GM12878 (cell line): ENCODE results near the gene TMED3. TPM values are rescaled to one million over a fixed set of nuclear protein-coding genes. Genes with fewer than 3 reads are reported as not detected.

Source experiments
- ATAC-seq: fragments of 200-7000 bp; cut with Tn5 transposase; 3 replicates; pipeline ENCODE4 v1.9.1; 2020; ENCODE audit warnings: mild to moderate bottlenecking, moderate library complexity
- Bru-seq: library from RNA; stranded (reverse); fragments of 400-500 nt; gene quantifications from one replicate; lab custom pipeline; 2021; lab: Mats Ljungman, UMichigan
- BruChase-seq, 2 experiments: library from RNA; stranded (reverse); fragments of 400-500 nt; gene quantifications; one replicate each; lab custom pipeline; 2021; lab: Mats Ljungman, UMichigan
- BruUV-seq: library from RNA; stranded (reverse); fragments of 400-500 nt; replicated peaks from 2 replicates; lab custom pipeline; 2021; lab: Mats Ljungman, UMichigan
- CTCF ChIA-PET: fragments of 300-600 bp; sonication (Branson Sonifier 250); formaldehyde crosslinking; extraction: SDS; loops from one replicate; lab custom pipeline; 2021; ENCODE audit warnings: inconsistent platforms; lab: Yijun Ruan, JAX
- POLR2A ChIA-PET: fragments of 350-600 bp; formaldehyde crosslinking; extraction: SDS; loops from one replicate; lab custom pipeline; 2021; ENCODE audit warnings: inconsistent platforms; lab: Charles Lee
- RAD21 ChIA-PET: fragments of 300-600 bp; sonication (Branson Sonifier 250); formaldehyde crosslinking; loops from one replicate; lab custom pipeline; 2023; ENCODE audit warnings: antibody characterized with exemption; ENCODE audit not compliant: unreplicated experiment; lab: Charles Lee
- SMC1A ChIA-PET: fragments of 300-600 bp; sonication (Branson Sonifier 250); formaldehyde crosslinking; loops from one replicate; lab custom pipeline; 2023; ENCODE audit not compliant: unreplicated experiment, uncharacterized antibody; lab: Charles Lee
- DNase-seq: peaks from one replicate; pipeline ENCODE4 v3.0.0-alpha.2; 2011; ENCODE audit warnings: low read depth, low spot score
- FAIRE-seq: peaks from 3 replicates; lab custom pipeline; 2011; peaks lifted over from hg19 to GRCh38; lab: Jason Lieb, UNC
- H2AFZ ChIP-seq: 2 replicates; pipeline ENCODE4 v1.6.0; 2011; ENCODE audit warnings: low read depth, low read length, control low read depth; ENCODE audit not compliant: control insufficient read depth
- H3K27ac ChIP-seq: 2 replicates; pipeline ENCODE4 v1.5.1; 2011; ENCODE audit warnings: control low read depth; ENCODE audit not compliant: control insufficient read depth, insufficient read depth
- H3K27me3 ChIP-seq, 2 experiments: replicated peaks in 1 of 2; 2 replicates each; pipeline versions ENCODE4 v1.6.0 to v1.6.1; 2011; ENCODE audit warnings: low read length in 1 of 2; ENCODE audit not compliant: control insufficient read depth in 2 of 2, insufficient read depth in 2 of 2
- H3K36me3 ChIP-seq, 2 experiments: 2 replicates each; pipeline ENCODE4 v1.5.1; 2011; ENCODE audit warnings: low read length in 1 of 2; ENCODE audit not compliant: control insufficient read depth in 2 of 2, insufficient read depth in 2 of 2
- H3K4me1 ChIP-seq: 2 replicates; pipeline ENCODE4 v1.6.1; 2011; ENCODE audit warnings: mild to moderate bottlenecking, low read length, moderate library complexity, mixed read lengths; ENCODE audit not compliant: control insufficient read depth, insufficient read depth
- H3K4me2 ChIP-seq: 2 replicates; pipeline ENCODE4 v1.6.0; 2011; ENCODE audit warnings: control low read depth; ENCODE audit not compliant: control insufficient read depth, insufficient read depth
- H3K4me3 ChIP-seq: fragments of 200-600 bp; sonication (generic); 2 replicates; pipeline ENCODE4 v1.5.1; 2016
- H3K79me2 ChIP-seq: 2 replicates; pipeline ENCODE4 v1.6.0; 2011; ENCODE audit warnings: low read length; ENCODE audit not compliant: control insufficient read depth, insufficient read depth
- H3K9ac ChIP-seq: 2 replicates; pipeline ENCODE4 v1.8.0; 2011; ENCODE audit warnings: low read length, control low read depth, mixed read lengths; ENCODE audit not compliant: control insufficient read depth, insufficient read depth
- H3K9me3 ChIP-seq: replicated peaks from 3 replicates; pipeline ENCODE4 v1.5.1; 2011; ENCODE audit warnings: mild to moderate bottlenecking, low read length; ENCODE audit not compliant: control insufficient read depth, insufficient read depth
- H4K20me1 ChIP-seq: 2 replicates; pipeline ENCODE4 v1.6.0; 2011; ENCODE audit not compliant: control insufficient read depth, insufficient read depth
- FOS ChIP-seq: IDR thresholded peaks from 3 replicates; pipeline ENCODE4 v1.6.1; 2011; ENCODE audit warnings: borderline replicate concordance; ENCODE audit not compliant: insufficient read length; ENCODE audit errors: extremely low read depth
- IRF4 ChIP-seq: IDR thresholded peaks from 2 replicates; pipeline ENCODE4 v1.6.1; 2011; ENCODE audit warnings: low read depth, low read length
- JUND ChIP-seq: IDR thresholded peaks from 2 replicates; pipeline ENCODE4 v1.6.1; 2012; ENCODE audit warnings: low read depth, mild to moderate bottlenecking, low read length, improper control_type of control experiment, moderate library complexity
- SMAD1 ChIP-seq: fragments of 450-650 bp; IDR thresholded peaks from 2 replicates; pipeline ENCODE4 v1.6.1; 2018; ENCODE audit warnings: mild to moderate bottlenecking, low read depth; ENCODE audit not compliant: partially characterized antibody
- SP1 ChIP-seq: IDR thresholded peaks from one replicate; pipeline ENCODE4 v1.6.1; 2011; ENCODE audit warnings: low read depth, low read length
- TAF1 ChIP-seq: IDR thresholded peaks from 2 replicates; pipeline ENCODE4 v1.6.1; 2011; ENCODE audit warnings: mild to moderate bottlenecking, low read depth, low read length, borderline replicate concordance
- WGBS: methylation state at CpG from one replicate; pipeline ENCODE4 v1.1.6; 2016; ENCODE audit warnings: low lambda C conversion rate; ENCODE audit not compliant: insufficient replicate concordance, insufficient coverage; ENCODE audit errors: missing lambda C conversion rate; 5-methylcytosine and 5-hydroxymethylcytosine counted together
- in situ Hi-C: fragments of 300-500 bp; cut with MboI; formaldehyde crosslinking; loops from 9 replicates; pipeline ENCODE4 v1.14.3; 2018; ENCODE audit warnings: mixed read lengths
- intact Hi-C: fragments of 100-400 bp; cut with micrococcal nuclease; formaldehyde crosslinking; loops from one replicate; pipeline ENCODE4 v1.14.2; 2022; ENCODE audit not compliant: unreplicated experiment
- long read RNA-seq, 2 experiments: library from polyadenylated mRNA; unstranded; transcript quantifications; one replicate each; pipeline ENCODE4 v2.0.0, GENCODE V29; 2019 to 2020
- polyA minus RNA-seq, 3 experiments: library from RNA; depleted of rRNA, polyadenylated mRNA; stranded (reverse); fragments of >200 nt; gene quantifications; 2 replicates each; pipeline ENCODE4 v1.2.3, GENCODE V29; 2011
- polyA plus RNA-seq, 11 experiments: library from polyadenylated mRNA; depleted of rRNA in 4 of 11; unstranded in 6 of 11; stranded (reverse) in 5 of 11; fragments of >200 nt; fragmentation: Nextera tagmentation in 4 of 11; fragmentation: Illumina TruSeq in 1 of 11; extraction: Ambion mirVana in 4 of 11; extraction: Trizol in 1 of 11; gene quantifications; 1 replicate in 1 of 11; 2 replicates in 10 of 11; pipeline versions ENCODE4 v1.2.1 to v1.2.3, GENCODE V29; 2011 to 2016; ENCODE audit warnings: inconsistent platforms in 2 of 11, missing spikeins in 2 of 11, low read depth in 1 of 11
- total RNA-seq, 4 experiments: library from RNA; depleted of rRNA in 3 of 4; stranded (reverse); fragments of >200 nt in 3 of 4; fragmentation: Illumina TruSeq in 1 of 4; extraction: Trizol in 1 of 4; gene quantifications; 2 replicates each; pipeline versions ENCODE4 v1.2.1 to v1.2.3, GENCODE V29; 2013 to 2021
- TF ChIP-seq, protein P1 (sequence below): fragments of 450-650 bp; formaldehyde crosslinking; IDR thresholded peaks from 2 replicates; pipeline ENCODE4 v1.4.0; 2022; ENCODE audit warnings: mild to moderate bottlenecking, moderate library complexity

TMED3 gene
- total RNA-seq (2013; cell fraction: nucleolus; rRNA removed) = 69.0 and 75.1 TPM in 2 replicates
- total RNA-seq (2014; rRNA removed) (83.2 and 95.8 TPM in 2 replicates), total RNA-seq (2014; rRNA removed; fragmentation: Illumina TruSeq; extraction: Trizol) (50.7 and 53.8 TPM in 2 replicates), total RNA-seq (2021) (52.6 and 53.2 TPM in 2 replicates), polyA plus RNA-seq (2011; rRNA removed) (66.7 and 94.6 TPM in 2 replicates), polyA plus RNA-seq (2014; fragmentation: Illumina TruSeq; extraction: Trizol) (29.3 and 45.9 TPM in 2 replicates), polyA plus RNA-seq (2014; fragmentation: Nextera tagmentation; extraction: Ambion mirVana) (10 to 100 TPM in 1 of 2 experiments, 1 to 10 TPM in 1; 7.6 to 31.5 TPM), polyA plus RNA-seq (2014; rRNA removed) (78.1 and 81.0 TPM in 2 replicates), polyA plus RNA-seq (2016; fragmentation: Nextera tagmentation; extraction: Ambion mirVana) (10 to 100 TPM; 55.9 to 58.0 TPM), polyA minus RNA-seq (2011; rRNA and poly(A)+ RNA removed) (62.6 and 106 TPM in 2 replicates), Bru-seq, nascent RNA (percentile 61 among the genes with signal in this experiment), BruChase-seq, experiment 1, labeled RNA remaining after a 6-hour chase (percentile 71 among the genes with signal in this experiment), BruChase-seq, experiment 2, labeled RNA remaining after a 2-hour chase (percentile 68 among the genes with signal in this experiment)
- 44.8 TPM for polyA plus RNA-seq (2011; ENCODE audit: low read depth)
- 139 and 147 TPM in 2 replicates for polyA plus RNA-seq (2011; cell fraction: cytosol; rRNA removed)
- polyA plus RNA-seq (2011; cell fraction: nucleus; rRNA removed) = 54.3 and 67.3 TPM in 2 replicates
- 71.4 and 76.4 TPM in 2 replicates for polyA plus RNA-seq (2012)
- polyA minus RNA-seq (2011; cell fraction: cytosol; rRNA and poly(A)+ RNA removed) = 23.1 and 27.8 TPM in 2 replicates
- 38.2 and 54.3 TPM in 2 replicates for polyA minus RNA-seq (2011; cell fraction: nucleus; rRNA and poly(A)+ RNA removed)
- long read RNA-seq, experiment 1, transcript TMED3-201 (3 exons, 1,475 nt) = major isoform, 100 of 104 reads
- long read RNA-seq, experiment 1, partial matches to known transcripts = 2 of 104 reads
- long read RNA-seq, experiment 1, other reads (novel, unspliced or antisense) = 1 of 104 reads
- long read RNA-seq, experiment 2, full-length matches to known transcripts = 143 of 173 reads
- long read RNA-seq, experiment 2, partial matches to known transcripts = 27 of 173 reads
- long read RNA-seq, experiment 2, other reads (novel, unspliced or antisense) = 3 of 173 reads

GRCh38 chr15:79310985-79311900 is at the start of gene TMED3:
Gene TMED3 (plus strand): TSS chr15:79311112. CDS start chr15:79311250, 138 bp downstream.
- BruUV-seq = no TSS peak
- in situ Hi-C loops = no loop called here
- POLR2A ChIA-PET = interaction anchor here (1.0 to 1.3 kb wide), 4 partner anchors 9 to 411 kb away, joined by 3 to 4 read pairs (median 3); no protein-coding TSS in a partner anchor
- RAD21 ChIA-PET = interaction anchor here (1.6 to 2.3 kb wide), 3 partner anchors 22 to 862 kb away, joined by 3 to 7 read pairs (median 7); no protein-coding TSS in a partner anchor
- Histone ChIP-seq H3K27me3 (peaks cover 0 to 3% of the 10 kb centered on the region in 2 experiments; a peak in 2 of 4 replicates), H2AFZ (peak within 1 kb of the TSS; percentile 82), H3K4me1 (peaks cover 18% of the 10 kb centered on the region), H4K20me1 (peaks cover 6% of the 10 kb centered on the region; the same call in 1 of the 2 replicates), H3K79me2 (peaks cover 30% of the 10 kb centered on the region), H3K27ac (peak within 1 kb of the TSS; percentile 35), H3K4me3 (peak within 1 kb of the TSS; percentile 86), H3K36me3 (peaks cover 4 to 25% of the 10 kb centered on the region in 2 experiments; a peak in 3 of 4 replicates), H3K4me2 (peak within 1 kb of the TSS; percentile 98), H3K9ac (peak within 1 kb of the TSS; percentile 86), H3K9me3 (no peaks in the 10 kb centered on the region)
- under 1% methylated on average over 61 of the region's 76 CpGs for WGBS
- CTCF ChIA-PET = interaction anchor here (0.5 to 1.3 kb wide), 8 partner anchors 9 to 761 kb away, joined by 3 to 7 read pairs (median 3); no protein-coding TSS in a partner anchor
- ATAC-seq = peak; percentile 96
- DNase-seq = peak; percentile 45
- SMC1A ChIA-PET = interaction anchor here (0.9 to 1.4 kb wide), 4 partner anchors 14 to 313 kb away, joined by 3 to 4 read pairs (median 4); no protein-coding TSS in a partner anchor
- intact Hi-C loops = no loop called here
- no peak for FAIRE-seq
- TF ChIP-seq JUND (no peak), SMAD1 (no peak), SP1 (no peak), FOS (no peak), TAF1 (peak; percentile 62; the same call in 1 of the 2 replicates), IRF4 (no peak)
- TF ChIP-seq, protein P1, sequence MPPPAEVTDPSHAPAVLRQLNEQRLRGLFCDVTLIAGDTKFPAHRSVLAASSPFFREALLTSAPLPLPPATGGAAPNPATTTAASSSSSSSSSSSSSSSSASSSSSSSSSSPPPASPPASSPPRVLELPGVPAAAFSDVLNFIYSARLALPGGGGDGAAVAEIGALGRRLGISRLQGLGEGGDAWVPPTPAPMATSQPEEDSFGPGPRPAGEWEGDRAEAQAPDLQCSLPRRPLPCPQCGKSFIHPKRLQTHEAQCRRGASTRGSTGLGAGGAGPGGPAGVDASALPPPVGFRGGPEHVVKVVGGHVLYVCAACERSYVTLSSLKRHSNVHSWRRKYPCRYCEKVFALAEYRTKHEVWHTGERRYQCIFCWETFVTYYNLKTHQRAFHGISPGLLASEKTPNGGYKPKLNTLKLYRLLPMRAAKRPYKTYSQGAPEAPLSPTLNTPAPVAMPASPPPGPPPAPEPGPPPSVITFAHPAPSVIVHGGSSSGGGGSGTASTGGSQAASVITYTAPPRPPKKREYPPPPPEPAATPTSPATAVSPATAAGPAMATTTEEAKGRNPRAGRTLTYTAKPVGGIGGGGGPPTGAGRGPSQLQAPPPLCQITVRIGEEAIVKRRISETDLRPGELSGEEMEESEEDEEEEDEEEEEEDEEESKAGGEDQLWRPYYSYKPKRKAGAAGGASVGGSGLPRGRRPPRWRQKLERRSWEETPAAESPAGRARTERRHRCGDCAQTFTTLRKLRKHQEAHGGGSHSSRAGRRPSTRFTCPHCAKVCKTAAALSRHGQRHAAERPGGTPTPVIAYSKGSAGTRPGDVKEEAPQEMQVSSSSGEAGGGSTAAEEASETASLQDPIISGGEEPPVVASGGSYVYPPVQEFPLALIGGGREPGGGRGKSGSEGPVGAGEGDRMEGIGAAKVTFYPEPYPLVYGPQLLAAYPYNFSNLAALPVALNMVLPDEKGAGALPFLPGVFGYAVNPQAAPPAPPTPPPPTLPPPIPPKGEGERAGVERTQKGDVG (CRISPR knock-in tag) = no peak
